Keratinocyte (primary cell): ENCODE results near the gene LMTK2.

Experiments
- EZH2 ChIP-seq: IDR thresholded peaks from one replicate; pipeline ENCODE4 v1.6.1; 2012; ENCODE audit warnings: inconsistent platforms, mild to moderate bottlenecking, low read length, moderate library complexity
- TF ChIP-seq, protein P1 (sequence below), 3 experiments: IDR thresholded peaks in 1 of 3; conservative IDR thresholded peaks in 1 of 3; optimal IDR thresholded peaks in 1 of 3; 2 replicates in 2 of 3; 3 replicates in 1 of 3; pipeline versions ENCODE3 to v1.5.1; 2011; ENCODE audit warnings: low read length in 3 of 3, mild to moderate bottlenecking in 3 of 3, moderate library complexity in 2 of 3, control low read depth in 1 of 3, inconsistent platforms in 1 of 3; ENCODE audit not compliant: insufficient read depth in 2 of 3; ENCODE audit errors: extremely low read depth in 1 of 3

DNA sequence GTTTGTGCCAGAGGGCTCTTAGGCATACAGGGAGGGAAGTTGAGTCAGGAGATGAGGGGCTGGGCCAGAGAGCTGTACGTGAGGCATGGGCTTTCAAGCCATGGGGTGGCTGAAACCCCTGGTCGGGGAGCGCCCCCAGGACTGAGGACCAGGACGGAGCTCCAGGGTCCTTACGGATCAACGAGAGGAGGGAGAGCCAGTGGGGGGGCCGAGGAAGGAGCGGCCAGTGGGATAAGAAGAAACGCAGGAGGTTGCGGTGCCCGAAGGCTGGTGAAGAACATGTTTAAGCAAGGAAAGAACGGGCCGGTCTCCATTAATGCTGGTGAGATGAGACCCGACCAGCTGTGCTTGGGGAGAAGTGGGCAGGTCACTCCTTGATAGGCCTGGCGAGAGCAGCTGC lies 61.0 kb downstream of the LMTK2 start:
- TF ChIP-seq, protein P1, sequence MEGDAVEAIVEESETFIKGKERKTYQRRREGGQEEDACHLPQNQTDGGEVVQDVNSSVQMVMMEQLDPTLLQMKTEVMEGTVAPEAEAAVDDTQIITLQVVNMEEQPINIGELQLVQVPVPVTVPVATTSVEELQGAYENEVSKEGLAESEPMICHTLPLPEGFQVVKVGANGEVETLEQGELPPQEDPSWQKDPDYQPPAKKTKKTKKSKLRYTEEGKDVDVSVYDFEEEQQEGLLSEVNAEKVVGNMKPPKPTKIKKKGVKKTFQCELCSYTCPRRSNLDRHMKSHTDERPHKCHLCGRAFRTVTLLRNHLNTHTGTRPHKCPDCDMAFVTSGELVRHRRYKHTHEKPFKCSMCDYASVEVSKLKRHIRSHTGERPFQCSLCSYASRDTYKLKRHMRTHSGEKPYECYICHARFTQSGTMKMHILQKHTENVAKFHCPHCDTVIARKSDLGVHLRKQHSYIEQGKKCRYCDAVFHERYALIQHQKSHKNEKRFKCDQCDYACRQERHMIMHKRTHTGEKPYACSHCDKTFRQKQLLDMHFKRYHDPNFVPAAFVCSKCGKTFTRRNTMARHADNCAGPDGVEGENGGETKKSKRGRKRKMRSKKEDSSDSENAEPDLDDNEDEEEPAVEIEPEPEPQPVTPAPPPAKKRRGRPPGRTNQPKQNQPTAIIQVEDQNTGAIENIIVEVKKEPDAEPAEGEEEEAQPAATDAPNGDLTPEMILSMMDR (optimal IDR thresholded peaks at IDR 0.05 in 1 of 3, IDR thresholded peaks at IDR 0.05 in 1 of 3, conservative IDR thresholded peaks at IDR 0.05 in 1 of 3; ENCODE audit: extremely low read depth in 1 of 3, insufficient read depth in 2 of 3, low read length in 3 of 3) = no peak
- TF ChIP-seq EZH2 = no peak
